Endodermal cell (in vitro differentiated cells): ENCODE data around the gene TMTC1. TPM values are rescaled to one million over a fixed set of nuclear protein-coding genes. Genes with fewer than 3 reads are reported as not detected.

Experiments
- DNase-seq: peaks from one replicate; pipeline ENCODE4 v3.0.0-alpha.2; 2017
- H3K27ac ChIP-seq: 2 replicates; pipeline ENCODE4 v1.5.1; 2013; ENCODE audit warnings: mild to moderate bottlenecking, low read depth, low read length, moderate library complexity
- H3K27me3 ChIP-seq: 2 replicates; pipeline ENCODE4 v1.6.1; 2013; ENCODE audit warnings: mild to moderate bottlenecking, low read length, moderate library complexity; ENCODE audit not compliant: insufficient read depth, control insufficient read depth, poor library complexity, severe bottlenecking
- H3K36me3 ChIP-seq: 2 replicates; pipeline ENCODE4 v1.7.0; 2013; ENCODE audit warnings: mild to moderate bottlenecking, low read length, moderate library complexity; ENCODE audit not compliant: control insufficient read depth, insufficient read depth
- H3K4me1 ChIP-seq: one replicate; pipeline ENCODE4 v1.7.0; 2013; ENCODE audit warnings: low read length; ENCODE audit not compliant: control insufficient read depth, insufficient read depth
- H3K4me3 ChIP-seq: 2 replicates; pipeline ENCODE4 v1.5.1; 2013; ENCODE audit warnings: mild to moderate bottlenecking, low read length, moderate library complexity
- H3K9ac ChIP-seq: 2 replicates; pipeline ENCODE4 v1.6.1; 2013; ENCODE audit warnings: mild to moderate bottlenecking, low read length, moderate library complexity; ENCODE audit not compliant: poor library complexity, severe bottlenecking; ENCODE audit errors: extremely low read depth
- H3K9me3 ChIP-seq: 2 replicates; pipeline ENCODE4 v1.6.1; 2013; ENCODE audit warnings: mild to moderate bottlenecking, low read length, moderate library complexity; ENCODE audit not compliant: control insufficient read depth
- H3K27ac Mint-ChIP-seq: 2 replicates; pipeline ENCODE4 v1.8.0; 2020; ENCODE audit warnings: mixed read lengths
- H3K27me3 Mint-ChIP-seq: 2 replicates; pipeline ENCODE4 v1.8.0; 2021; ENCODE audit warnings: mild to moderate bottlenecking, mixed read lengths; ENCODE audit not compliant: insufficient read depth
- H3K36me3 Mint-ChIP-seq: 2 replicates; pipeline ENCODE4 v1.8.0; 2020; ENCODE audit warnings: low read depth, mixed read lengths
- H3K4me1 Mint-ChIP-seq: 2 replicates; pipeline ENCODE4 v1.8.0; 2020; ENCODE audit warnings: mixed read lengths
- H3K4me3 Mint-ChIP-seq: 2 replicates; pipeline ENCODE4 v1.8.0; 2020; ENCODE audit warnings: mild to moderate bottlenecking, moderate library complexity, mixed read lengths
- H3K9me3 Mint-ChIP-seq: 2 replicates; pipeline ENCODE4 v1.8.0; 2020; ENCODE audit warnings: mild to moderate bottlenecking, mixed read lengths
- CTCF ChIP-seq: fragments of 200-600 bp; sonication (generic); conservative IDR thresholded peaks from 2 replicates; pipeline ENCODE4 v1.5.0; 2021; ENCODE audit warnings: antibody characterized with exemption, mild to moderate bottlenecking
- WGBS, 2 experiments: methylation state at CpG; one replicate each; pipeline versions ENCODE4 v1.1.5 to v1.1.7; 2013; ENCODE audit warnings: missing lambda C conversion rate in 2 of 2, mixed read lengths in 1 of 2; ENCODE audit not compliant: insufficient coverage in 1 of 2, insufficient read length in 1 of 2; 5-methylcytosine and 5-hydroxymethylcytosine counted together
- total RNA-seq, 2 donors: library from RNA; stranded (reverse); fragmentation: NEBNext Ultra II Directional in 1 of 2; extraction: Animal tissue kit (Norgen Biotek cat#: 25700) in 1 of 2; gene quantifications; 2 replicates in 1 of 2; 3 replicates in 1 of 2; pipeline ENCODE4 v1.2.1, GENCODE V29; 2021

The TMTC1 gene
- total RNA-seq, 2 donors from 2014 or later: 31.6 to 71.0 TPM

- Mint-ChIP-seq H3K27me3 (no peaks in the 10 kb centered on the region), H3K36me3 (peaks cover 21% of the 10 kb centered on the region), H3K4me1 (peaks cover 14% of the 10 kb centered on the region), H3K27ac (no peak overlapping the region), H3K9me3 (peaks cover 3% of the 10 kb centered on the region), H3K4me3 (no peak overlapping the region)
- H3K9me3 ChIP-seq: no peaks in the 10 kb centered on the region
- no peak for TF ChIP-seq CTCF
- no peaks in the 10 kb centered on the region for H3K27me3 ChIP-seq
- DNase-seq: no peak
- 100% methylated on average over 3 of the region's 3 CpGs; no CpG with 5 or more reads in 1 of the 2 experiments for WGBS, 2 experiments
- H3K36me3 ChIP-seq: peaks cover 2% of the 10 kb centered on the region
- H3K27ac ChIP-seq: no peak overlapping the region
- no peaks in the 10 kb centered on the region for H3K4me1 ChIP-seq
- H3K4me3 ChIP-seq: no peak overlapping the region
- H3K9ac ChIP-seq: no peak overlapping the region
Observed at GRCh38 chr12:29692237-29692636, 91.5 kb downstream of the TMTC1 start.

GRCh38 chr12:29691161-29691854, 92.4 kb downstream of the TMTC1 start:
- no peak for TF ChIP-seq CTCF

GRCh38 chr12:29690728-29691127, 93.0 kb downstream of the TMTC1 start:
- Mint-ChIP-seq H3K4me1 (peaks cover 14% of the 10 kb centered on the region), H3K9me3 (peaks cover 3% of the 10 kb centered on the region), H3K27me3 (no peaks in the 10 kb centered on the region), H3K27ac (no peak overlapping the region), H3K4me3 (no peak overlapping the region), H3K36me3 (peaks cover 20% of the 10 kb centered on the region)
- no peaks in the 10 kb centered on the region for H3K4me1 ChIP-seq
- DNase-seq: no peak
- 80 to 91% methylated on average over 1 of the region's 1 CpG for WGBS, 2 experiments
- H3K9ac ChIP-seq: no peak overlapping the region
- no peaks in the 10 kb centered on the region for H3K9me3 ChIP-seq
- H3K27ac ChIP-seq: no peak overlapping the region
- no peak for TF ChIP-seq CTCF
- H3K27me3 ChIP-seq: no peaks in the 10 kb centered on the region
- H3K4me3 ChIP-seq: no peak overlapping the region
- peaks cover 2% of the 10 kb centered on the region for H3K36me3 ChIP-seq

More at GRCh38 chr12:29691161-29691854, 92.4 kb downstream of the TMTC1 start:
- H3K27ac Mint-ChIP-seq: peak overlapping the region; percentile 32
- H3K9me3 Mint-ChIP-seq: peaks cover 3% of the 10 kb centered on the region
- Histone ChIP-seq H3K4me3 (no peak overlapping the region), H3K4me1 (no peaks in the 10 kb centered on the region), H3K9me3 (no peaks in the 10 kb centered on the region), H3K27ac (no peak overlapping the region), H3K27me3 (no peaks in the 10 kb centered on the region), H3K36me3 (peaks cover 2% of the 10 kb centered on the region), H3K9ac (no peak overlapping the region)
- H3K4me1 Mint-ChIP-seq: peaks cover 14% of the 10 kb centered on the region
- no peaks in the 10 kb centered on the region for H3K27me3 Mint-ChIP-seq
- WGBS, 2 experiments: 55 to 60% methylated on average over 2 to 6 of the region's 7 CpGs
- H3K36me3 Mint-ChIP-seq: peaks cover 21% of the 10 kb centered on the region
- no peak overlapping the region for H3K4me3 Mint-ChIP-seq
- DNase-seq: peak; percentile 80
